Measurements from ENCODE around the gene KIF4A. TPM values are rescaled to one million over a fixed set of nuclear protein-coding genes. Genes with fewer than 3 reads are reported as not detected.
"Not testable (repeated sequence)": the region's sequence is repeated elsewhere in the genome, so short reads cannot be mapped to it uniquely, and the experiment has no call there.

KIF4A gene
- total and polyA plus RNA-seq, 9 of the 15 experiments (the other 6 are each of a cell fraction or from before 2014, with no cell fraction given) = 13.0 to 42.7 (median 35.9) TPM

DNA sequence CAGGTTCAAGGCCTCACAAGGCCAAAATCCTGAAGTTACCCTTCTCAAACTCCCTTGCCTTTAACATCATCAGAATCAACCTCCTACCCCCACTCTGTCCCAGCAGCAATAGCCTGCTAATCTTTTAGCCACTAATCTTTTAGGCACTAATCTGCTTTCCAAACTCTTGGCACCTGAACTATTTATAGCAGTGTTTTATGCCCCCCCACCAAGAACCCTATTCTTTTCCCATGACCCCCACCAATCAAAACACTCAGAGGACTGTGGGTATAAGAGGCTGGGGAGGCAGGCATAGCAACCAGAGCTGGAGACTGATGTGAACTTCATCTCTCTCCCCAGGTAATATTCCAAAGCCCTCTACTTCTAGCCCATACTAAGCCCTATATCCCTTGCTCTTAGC is 21.9 kb upstream of the KIF4A start, which contains the start of gene ARR3 (continued):
- TF ChIP-seq ZC3H8 (IDR thresholded peaks at IDR 0.05) (no peak), SLC30A9 (CRISPR knock-in tag; IDR thresholded peaks at IDR 0.05) (no peak)

DNA sequence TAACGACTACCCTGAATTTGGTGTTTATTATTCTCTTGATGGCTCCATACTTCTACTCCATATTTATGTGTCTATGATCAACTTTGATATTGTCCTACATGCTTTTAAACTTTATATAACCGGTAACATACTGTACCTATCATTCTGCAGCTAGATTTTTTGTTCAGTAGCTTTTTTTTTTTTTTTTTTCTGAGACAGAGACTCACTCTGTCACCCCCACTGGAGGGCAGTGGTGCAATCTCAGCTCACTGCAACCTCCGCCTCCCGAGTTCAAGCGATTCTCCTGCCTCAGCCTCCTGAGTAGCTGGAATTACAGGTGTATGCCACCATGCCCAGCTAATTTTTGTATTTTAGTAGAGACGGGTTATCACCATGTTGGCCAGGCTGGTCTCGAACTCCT is 15.9 kb upstream of the KIF4A start:
- CTCF ChIA-PET (ENCODE audit: low intra/inter-chr PET ratio) = interaction anchor here (0.8 kb wide), 1 partner anchor 160 kb away, joined by 3 read pairs; no protein-coding TSS in a partner anchor
- WGBS (ENCODE audit: insufficient coverage, low coverage, missing lambda C conversion rate) = 2% methylated on average over 7 of the region's 7 CpGs

More for the DNA sequence above, 15.9 kb upstream of the KIF4A start:
- H2AFZ ChIP-seq (ENCODE audit: low read depth, low read length); H3K4me2 ChIP-seq (ENCODE audit: insufficient read depth, low read length); FAIRE-seq; H3K9ac ChIP-seq (ENCODE audit: insufficient read depth in 1 of 2, low read depth in 2 of 2, low read length in 2 of 2); H3K9me1 ChIP-seq (ENCODE audit: control insufficient read depth, insufficient read depth, low read length); H3K4me3 ChIP-seq; H3K4me1 ChIP-seq (replicated peaks in 1 of 2; ENCODE audit: control insufficient read depth in 2 of 2, insufficient read depth in 2 of 2, low read length in 2 of 2); H3K9me3 ChIP-seq (replicated peaks; ENCODE audit: control insufficient read depth, insufficient read depth, low read depth, low read length); H3K36me3 ChIP-seq (ENCODE audit: control insufficient read depth, insufficient read depth, low read length); H4K20me1 ChIP-seq (replicated peaks; ENCODE audit: control insufficient read depth, insufficient read depth, low read length); BruUV-seq (replicated peaks); in situ Hi-C loops (cut with MboI); POLR2A ChIA-PET; ATAC-seq; H3K79me2 ChIP-seq (ENCODE audit: control insufficient read depth, insufficient read depth, low read length); intact Hi-C loops (cut with micrococcal nuclease); H3K27ac ChIP-seq (ENCODE audit: extremely low read depth, low read depth, low read length): not testable (repeated sequence)
- H3K27me3 ChIP-seq (ENCODE audit: control insufficient read depth in 2 of 2, insufficient read depth in 2 of 2, low read length in 2 of 2) = peaks cover 0 to 15% of the 10 kb centered on the region in 2 experiments; a peak in 3 of 5 replicates
- peak in 1 of 4 experiments; percentile 4 for DNase-seq (ENCODE audit: extremely low read depth in 1 of 4, low spot score in 3 of 4)
- TF ChIP-seq, protein P1, sequence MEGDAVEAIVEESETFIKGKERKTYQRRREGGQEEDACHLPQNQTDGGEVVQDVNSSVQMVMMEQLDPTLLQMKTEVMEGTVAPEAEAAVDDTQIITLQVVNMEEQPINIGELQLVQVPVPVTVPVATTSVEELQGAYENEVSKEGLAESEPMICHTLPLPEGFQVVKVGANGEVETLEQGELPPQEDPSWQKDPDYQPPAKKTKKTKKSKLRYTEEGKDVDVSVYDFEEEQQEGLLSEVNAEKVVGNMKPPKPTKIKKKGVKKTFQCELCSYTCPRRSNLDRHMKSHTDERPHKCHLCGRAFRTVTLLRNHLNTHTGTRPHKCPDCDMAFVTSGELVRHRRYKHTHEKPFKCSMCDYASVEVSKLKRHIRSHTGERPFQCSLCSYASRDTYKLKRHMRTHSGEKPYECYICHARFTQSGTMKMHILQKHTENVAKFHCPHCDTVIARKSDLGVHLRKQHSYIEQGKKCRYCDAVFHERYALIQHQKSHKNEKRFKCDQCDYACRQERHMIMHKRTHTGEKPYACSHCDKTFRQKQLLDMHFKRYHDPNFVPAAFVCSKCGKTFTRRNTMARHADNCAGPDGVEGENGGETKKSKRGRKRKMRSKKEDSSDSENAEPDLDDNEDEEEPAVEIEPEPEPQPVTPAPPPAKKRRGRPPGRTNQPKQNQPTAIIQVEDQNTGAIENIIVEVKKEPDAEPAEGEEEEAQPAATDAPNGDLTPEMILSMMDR (IDR thresholded peaks at IDR 0.05 in 2 of 3, conservative IDR thresholded peaks at IDR 0.05 in 1 of 3; ENCODE audit: insufficient read depth in 2 of 3, low read depth in 1 of 3, low read length in 3 of 3) = peak in 1 of 3 experiments; percentile 7; a peak in 1 of 6 replicates
- TF ChIP-seq ZNF384 (IDR thresholded peaks at IDR 0.05; ENCODE audit: low read depth, low read length) = peak; percentile 58; the same call in 1 of the 2 replicates

Measured in K562 (cell line).